ENCODE results near the gene SRRM2. TPM values are rescaled to one million over a fixed set of nuclear protein-coding genes. Genes with fewer than 3 reads are reported as not detected.

The SRRM2 gene
- polyA plus RNA-seq, 1 donor (not counting 4 experiments of a cell fraction or from before 2014, with no cell fraction given) = 101 TPM

DNA sequence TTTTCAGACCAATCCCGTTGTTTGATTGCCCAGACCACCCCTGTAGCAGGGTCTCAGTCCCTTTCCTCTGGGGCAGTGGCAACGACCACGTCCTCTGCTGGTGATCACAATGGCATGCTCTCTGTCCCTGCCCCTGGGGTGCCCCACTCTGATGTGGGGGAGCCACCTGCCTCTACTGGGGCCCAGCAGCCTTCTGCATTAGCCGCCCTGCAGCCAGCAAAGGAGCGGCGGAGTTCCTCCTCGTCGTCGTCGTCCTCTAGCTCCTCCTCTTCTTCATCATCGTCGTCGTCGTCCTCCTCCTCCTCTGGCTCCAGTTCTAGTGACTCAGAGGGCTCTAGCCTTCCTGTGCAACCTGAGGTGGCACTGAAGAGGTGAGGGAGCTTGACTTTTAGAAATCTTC, 15.5 kb downstream of the SRRM2 start:
- Histone ChIP-seq H4K20me1 (ENCODE audit: control insufficient read depth, extremely low read depth, insufficient read depth, low read length) (peaks cover 37% of the 10 kb centered on the region), H3K9me3 (ENCODE audit: control insufficient read depth, low read depth, low read length) (no peaks in the 10 kb centered on the region), H2AFZ (ENCODE audit: control insufficient read depth, low read length) (no peak overlapping the region), H3K4me1 (ENCODE audit: control insufficient read depth, extremely low read depth, insufficient read depth, low read length) (peaks cover 9% of the 10 kb centered on the region), H3K27me3 (ENCODE audit: control insufficient read depth, extremely low read depth, insufficient read depth, low read length) (no peaks in the 10 kb centered on the region), H3K4me3 (ENCODE audit: control insufficient read depth in 2 of 3, extremely low read depth in 1 of 3, insufficient read depth in 2 of 3, low read depth in 1 of 3, low read length in 3 of 3) (no peak overlapping the region), H3K27ac (ENCODE audit: control insufficient read depth, insufficient read depth, low read length) (no peak overlapping the region), H3K4me2 (ENCODE audit: control insufficient read depth, extremely low read depth, insufficient read depth, low read depth, low read length) (no peak overlapping the region), H3K9me1 (ENCODE audit: control insufficient read depth, extremely low read depth, insufficient read depth, low read length) (no peaks in the 10 kb centered on the region), H3K9ac (ENCODE audit: control insufficient read depth, extremely low read depth, insufficient read depth, low read length) (no peak overlapping the region), H3K79me2 (ENCODE audit: control insufficient read depth, insufficient read depth, low read length) (peaks cover 63% of the 10 kb centered on the region), H3K36me3 (ENCODE audit: control insufficient read depth in 2 of 2, extremely low read depth in 1 of 2, insufficient read depth in 2 of 2, low read length in 2 of 2) (peaks cover 70 to 87% of the 10 kb centered on the region in 2 experiments)
- DNase-seq (ENCODE audit: low read depth, low spot score) (no peak), FAIRE-seq (no peak)
- dilution Hi-C loops (cut with MboI; ENCODE audit: extremely low pct_ligation_motif_present, low sequenced_read_pairs) = no loop called here
- TF ChIP-seq, protein P1, sequence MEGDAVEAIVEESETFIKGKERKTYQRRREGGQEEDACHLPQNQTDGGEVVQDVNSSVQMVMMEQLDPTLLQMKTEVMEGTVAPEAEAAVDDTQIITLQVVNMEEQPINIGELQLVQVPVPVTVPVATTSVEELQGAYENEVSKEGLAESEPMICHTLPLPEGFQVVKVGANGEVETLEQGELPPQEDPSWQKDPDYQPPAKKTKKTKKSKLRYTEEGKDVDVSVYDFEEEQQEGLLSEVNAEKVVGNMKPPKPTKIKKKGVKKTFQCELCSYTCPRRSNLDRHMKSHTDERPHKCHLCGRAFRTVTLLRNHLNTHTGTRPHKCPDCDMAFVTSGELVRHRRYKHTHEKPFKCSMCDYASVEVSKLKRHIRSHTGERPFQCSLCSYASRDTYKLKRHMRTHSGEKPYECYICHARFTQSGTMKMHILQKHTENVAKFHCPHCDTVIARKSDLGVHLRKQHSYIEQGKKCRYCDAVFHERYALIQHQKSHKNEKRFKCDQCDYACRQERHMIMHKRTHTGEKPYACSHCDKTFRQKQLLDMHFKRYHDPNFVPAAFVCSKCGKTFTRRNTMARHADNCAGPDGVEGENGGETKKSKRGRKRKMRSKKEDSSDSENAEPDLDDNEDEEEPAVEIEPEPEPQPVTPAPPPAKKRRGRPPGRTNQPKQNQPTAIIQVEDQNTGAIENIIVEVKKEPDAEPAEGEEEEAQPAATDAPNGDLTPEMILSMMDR (optimal IDR thresholded peaks at IDR 0.05 in 1 of 3, IDR thresholded peaks at IDR 0.05 in 1 of 3, conservative IDR thresholded peaks at IDR 0.05 in 1 of 3; ENCODE audit: extremely low read depth in 1 of 3, insufficient read depth in 2 of 3, low read length in 3 of 3) = no peak
- TF ChIP-seq EZH2 (IDR thresholded peaks at IDR 0.05; ENCODE audit: low read length) = no peak

GRCh38 chr16:2768403-2769089, 16.1 kb downstream of the SRRM2 start:
- Histone ChIP-seq H3K27me3 (ENCODE audit: control insufficient read depth, extremely low read depth, insufficient read depth, low read length) (no peaks in the 10 kb centered on the region), H3K4me2 (ENCODE audit: control insufficient read depth, extremely low read depth, insufficient read depth, low read depth, low read length) (no peak overlapping the region), H3K79me2 (ENCODE audit: control insufficient read depth, insufficient read depth, low read length) (peaks cover 57% of the 10 kb centered on the region), H3K4me3 (ENCODE audit: control insufficient read depth in 2 of 3, extremely low read depth in 1 of 3, insufficient read depth in 2 of 3, low read depth in 1 of 3, low read length in 3 of 3) (no peak overlapping the region), H2AFZ (ENCODE audit: control insufficient read depth, low read length) (no peak overlapping the region), H4K20me1 (ENCODE audit: control insufficient read depth, extremely low read depth, insufficient read depth, low read length) (peaks cover 37% of the 10 kb centered on the region), H3K9me1 (ENCODE audit: control insufficient read depth, extremely low read depth, insufficient read depth, low read length) (no peaks in the 10 kb centered on the region), H3K27ac (ENCODE audit: control insufficient read depth, insufficient read depth, low read length) (no peak overlapping the region), H3K4me1 (ENCODE audit: control insufficient read depth, extremely low read depth, insufficient read depth, low read length) (peaks cover 9% of the 10 kb centered on the region), H3K9ac (ENCODE audit: control insufficient read depth, extremely low read depth, insufficient read depth, low read length) (no peak overlapping the region), H3K36me3 (ENCODE audit: control insufficient read depth in 2 of 2, extremely low read depth in 1 of 2, insufficient read depth in 2 of 2, low read length in 2 of 2) (peaks cover 66 to 83% of the 10 kb centered on the region in 2 experiments), H3K9me3 (ENCODE audit: control insufficient read depth, low read depth, low read length) (no peaks in the 10 kb centered on the region)
- FAIRE-seq (no peak), DNase-seq (ENCODE audit: low read depth, low spot score) (no peak)
- TF ChIP-seq EZH2 (IDR thresholded peaks at IDR 0.05; ENCODE audit: low read length) = no peak
- TF ChIP-seq, protein P1 (optimal IDR thresholded peaks at IDR 0.05 in 1 of 3, IDR thresholded peaks at IDR 0.05 in 1 of 3, conservative IDR thresholded peaks at IDR 0.05 in 1 of 3; ENCODE audit: extremely low read depth in 1 of 3, insufficient read depth in 2 of 3, low read length in 3 of 3) = no peak
- dilution Hi-C loops (cut with MboI; ENCODE audit: extremely low pct_ligation_motif_present, low sequenced_read_pairs) = no loop called here

Data from keratinocyte (primary cell).